ENCODE data around the gene ARHGAP22.

ARHGAP22 gene

DNA sequence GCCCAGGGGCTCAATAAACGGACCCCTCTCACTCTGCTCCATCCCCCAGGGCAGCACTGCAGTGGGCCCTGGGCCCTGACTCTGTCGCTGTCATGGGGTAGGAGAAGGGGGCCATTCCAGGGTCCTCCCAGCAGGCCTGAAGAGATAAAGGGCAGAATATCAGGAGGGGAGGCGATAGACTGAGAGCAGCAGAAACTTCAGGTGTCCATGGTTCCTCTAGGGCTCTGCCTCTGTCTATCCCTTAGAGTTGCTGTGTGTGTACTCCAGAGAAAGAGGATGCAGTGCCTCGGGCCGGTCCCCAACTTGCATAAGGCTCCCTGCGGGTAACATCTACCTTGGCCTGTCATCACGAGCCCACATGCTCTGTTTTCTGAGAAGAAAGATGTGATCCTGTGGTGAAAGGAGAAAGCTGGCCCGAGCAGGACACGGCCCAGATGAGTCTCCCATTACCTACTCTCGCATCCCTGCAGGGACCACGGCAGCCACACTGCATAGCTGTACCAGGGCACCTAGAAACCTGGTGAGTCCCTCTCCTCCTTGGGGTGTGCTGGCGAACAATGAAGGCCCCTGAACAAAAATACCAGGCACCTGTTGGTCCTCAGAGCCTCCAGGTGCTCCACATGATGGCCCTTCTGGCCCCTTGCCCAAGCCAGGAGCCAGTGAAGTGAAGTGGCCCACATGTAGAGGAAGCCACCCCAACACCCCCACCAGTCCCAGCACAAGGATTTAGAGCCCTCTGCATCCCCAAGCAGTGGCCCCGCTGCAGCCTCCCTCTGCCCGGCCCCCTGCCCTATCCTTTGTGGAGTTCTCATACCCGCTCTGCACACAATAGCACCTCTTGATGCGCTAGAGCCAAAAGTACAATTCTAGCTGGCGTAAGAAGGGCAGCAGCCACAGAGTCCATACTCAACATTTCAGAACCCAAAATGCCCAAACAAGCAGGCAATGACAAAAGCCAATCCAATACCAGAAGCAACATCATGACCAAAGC, 106.8 kb downstream of the ARHGAP22 start:
- no peak for DNase-seq (ENCODE audit: low read depth in 3 of 3)

DNA sequence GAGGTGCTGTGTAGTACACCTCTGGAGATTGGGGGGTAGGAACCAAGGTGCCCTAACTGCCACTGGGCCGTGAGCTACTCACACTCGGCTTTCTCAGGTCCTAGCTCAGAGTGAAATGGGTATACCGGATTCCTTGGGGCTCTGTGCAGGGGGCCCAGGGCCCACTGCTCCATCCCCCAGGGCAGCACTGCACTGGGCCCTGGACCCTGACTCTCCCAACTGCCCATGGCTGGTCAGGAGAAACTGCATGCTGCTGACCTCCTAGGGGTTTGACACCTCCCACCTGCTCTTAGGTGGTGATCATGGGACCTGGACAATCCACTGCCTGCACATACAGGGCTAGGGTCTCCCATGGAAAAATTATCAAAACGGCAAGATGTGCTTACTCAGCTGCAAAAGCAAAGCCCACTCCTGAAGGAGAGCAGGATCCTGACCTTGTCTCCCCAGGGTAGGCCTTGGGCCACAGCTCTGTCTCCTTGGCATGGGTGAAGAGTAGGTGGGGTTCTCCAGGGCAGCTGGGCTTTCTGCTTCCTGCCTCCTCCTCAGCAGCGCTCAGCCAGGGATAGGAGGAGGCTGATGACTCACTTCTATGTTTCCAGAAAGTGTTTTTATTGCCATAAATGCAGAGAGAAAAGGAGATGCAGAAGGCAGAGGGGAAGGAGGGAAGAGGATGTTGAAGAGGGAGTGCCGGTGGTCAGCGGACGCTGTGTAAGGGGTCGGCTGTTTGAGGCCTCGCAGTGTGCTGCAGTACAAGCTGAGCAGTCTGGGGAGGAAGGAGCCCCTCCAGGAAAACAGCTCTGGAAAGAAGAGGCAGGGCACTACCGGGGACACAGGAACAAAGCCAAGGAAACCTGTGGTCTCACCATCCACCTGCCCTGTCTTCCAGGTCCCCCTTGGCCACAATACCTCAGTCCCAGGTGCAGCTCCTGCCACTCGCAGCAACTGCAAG, 107.8 kb downstream of the ARHGAP22 start:
- DNase-seq (ENCODE audit: low read depth in 3 of 3), result no peak

DNA sequence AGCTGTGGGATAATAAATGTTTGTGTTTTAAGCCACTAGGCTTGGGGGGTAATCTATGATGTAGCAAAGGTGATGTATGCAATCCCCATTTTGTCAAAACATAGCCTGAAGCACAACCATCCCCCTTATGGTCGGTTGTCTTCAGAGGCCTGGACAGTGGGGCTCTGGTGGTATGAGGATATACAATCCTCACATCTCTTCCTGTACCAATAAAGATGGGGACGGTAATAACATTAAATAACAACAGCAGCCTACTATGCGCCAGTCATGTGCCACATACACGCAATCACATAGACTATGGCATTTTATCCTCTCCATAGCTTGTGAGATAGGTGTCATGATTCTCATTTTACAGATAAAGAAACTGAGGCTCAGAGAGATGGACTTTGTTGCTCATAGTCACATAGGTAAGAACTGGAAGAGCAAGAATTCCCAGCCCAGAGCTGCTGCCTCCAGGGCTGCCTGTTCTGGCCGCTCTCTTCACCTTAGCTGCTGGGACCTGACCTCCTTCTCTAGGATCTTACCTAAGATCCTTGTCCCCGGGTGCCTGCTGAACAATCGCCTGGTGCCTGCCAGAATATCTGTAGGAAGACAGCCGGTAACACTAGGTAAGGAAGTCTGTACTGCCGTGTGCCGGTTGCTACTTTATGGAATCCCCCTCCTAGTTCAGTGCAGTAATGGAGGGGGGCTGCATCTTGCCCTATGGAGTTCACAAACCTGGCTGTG, 108.6 kb downstream of the ARHGAP22 start:
- no peak for DNase-seq (ENCODE audit: low read depth in 3 of 3)

DNA sequence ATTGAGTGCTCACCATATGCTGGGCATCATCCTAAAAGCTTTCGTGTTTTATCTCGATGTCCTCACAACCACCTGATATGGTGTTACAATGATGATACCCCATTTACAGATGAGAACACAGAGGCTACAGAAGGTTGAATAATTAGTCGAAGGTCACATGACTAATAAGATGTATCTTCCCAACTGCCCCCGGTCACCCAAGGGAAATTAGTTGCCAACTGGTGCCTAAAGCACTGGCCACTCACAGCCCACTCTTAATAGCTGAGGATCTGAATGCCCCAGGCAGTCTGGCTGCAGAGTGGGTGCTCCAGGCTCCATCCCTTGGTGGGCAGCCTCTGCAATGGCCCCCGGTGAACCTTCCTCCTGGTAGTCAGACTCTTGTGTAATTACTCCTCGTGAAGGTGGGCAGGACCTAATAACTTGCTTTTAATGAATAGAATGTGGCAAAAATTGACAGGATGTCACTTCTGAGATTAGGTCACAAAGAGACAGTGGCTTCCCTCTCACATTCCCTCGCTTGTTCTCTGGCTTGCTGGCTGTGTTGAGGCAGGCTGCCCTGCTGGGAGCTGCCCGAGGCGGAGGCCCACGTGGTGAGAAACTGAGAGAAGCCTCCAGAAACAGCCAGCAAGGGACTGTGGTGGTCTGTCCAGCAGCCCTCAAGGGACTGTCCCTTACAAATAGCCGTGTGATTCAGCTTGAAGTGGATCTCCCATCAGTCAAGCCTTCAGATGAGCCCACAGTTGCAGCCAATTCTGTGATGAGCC, 109.4 kb downstream of the ARHGAP22 start:
- DNase-seq (ENCODE audit: low read depth in 3 of 3), result no peak

GRCh38 chr10:48494611-48495010, 110.3 kb downstream of the ARHGAP22 start:
- no peak for DNase-seq (ENCODE audit: low read depth in 3 of 3)

- DNase-seq (ENCODE audit: low read depth in 3 of 3), result no peak
Measured at GRCh38 chr10:48494073-48494472, 110.8 kb downstream of the ARHGAP22 start.

GRCh38 chr10:48493083-48493871, 111.6 kb downstream of the ARHGAP22 start:
- no peak for DNase-seq (ENCODE audit: low read depth in 3 of 3)

DNA sequence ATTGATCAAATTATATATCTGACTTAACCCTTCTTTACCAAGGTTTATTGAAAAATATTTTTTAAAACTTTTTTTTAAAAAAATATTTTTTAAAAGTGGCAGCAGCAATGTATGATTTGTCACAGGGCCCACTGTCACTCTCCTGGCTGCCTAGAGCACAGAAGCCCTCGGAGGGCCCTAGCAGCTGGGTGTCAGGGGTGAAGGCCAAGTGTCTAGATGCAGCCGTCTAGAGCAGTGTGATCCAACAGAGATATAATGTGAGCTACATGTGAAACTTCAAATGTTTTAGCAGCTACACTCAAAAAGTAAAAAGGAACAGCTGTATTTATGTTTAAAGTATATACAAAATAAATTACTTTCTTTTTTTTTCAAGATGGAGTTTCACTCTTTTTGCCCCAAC, 112.7 kb downstream of the ARHGAP22 start:
- DNase-seq (ENCODE audit: low read depth in 3 of 3), result no peak

- DNase-seq (ENCODE audit: low read depth in 3 of 3), result no peak
Measured at GRCh38 chr10:48491392-48492139, 113.3 kb downstream of the ARHGAP22 start.

DNA sequence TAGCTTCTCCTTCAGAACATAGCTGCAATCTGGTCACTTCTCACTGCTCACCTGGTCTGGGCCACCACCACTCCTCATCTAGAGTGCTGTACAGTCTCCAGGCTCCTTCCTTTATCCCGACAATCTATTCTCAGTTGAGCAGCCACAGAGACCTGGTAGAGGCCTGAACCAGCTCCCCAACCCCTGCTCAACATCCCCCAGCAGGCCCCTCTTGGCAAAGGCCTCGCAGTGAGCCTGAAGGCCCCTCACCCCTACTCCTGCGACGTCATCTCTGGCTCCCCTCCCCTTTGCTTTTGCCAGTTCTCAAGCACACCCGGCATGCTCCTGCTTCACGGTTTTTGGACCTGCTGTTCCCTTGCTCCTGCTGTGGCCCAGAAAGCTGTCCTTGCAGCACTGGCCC, 113.9 kb downstream of the ARHGAP22 start:
- no peak for DNase-seq (ENCODE audit: low read depth in 3 of 3)

- no peak for DNase-seq (ENCODE audit: low read depth in 3 of 3)
Measured at GRCh38 chr10:48490571-48490940, 114.3 kb downstream of the ARHGAP22 start.

GRCh38 chr10:48489099-48489498, 115.8 kb downstream of the ARHGAP22 start:
- no peak for DNase-seq (ENCODE audit: low read depth in 3 of 3)

- DNase-seq (ENCODE audit: low read depth in 3 of 3), result no peak
Measured at GRCh38 chr10:48487244-48487643, 117.6 kb downstream of the ARHGAP22 start.

GRCh38 chr10:48485711-48486110, 119.2 kb downstream of the ARHGAP22 start:
- no peak for DNase-seq (ENCODE audit: low read depth in 3 of 3)

- no peak for DNase-seq (ENCODE audit: low read depth in 3 of 3)
Measured at GRCh38 chr10:48484911-48485310, 120.0 kb downstream of the ARHGAP22 start.

GRCh38 chr10:48482207-48482606, 122.7 kb downstream of the ARHGAP22 start:
- no peak for DNase-seq (ENCODE audit: low read depth in 3 of 3)

DNA sequence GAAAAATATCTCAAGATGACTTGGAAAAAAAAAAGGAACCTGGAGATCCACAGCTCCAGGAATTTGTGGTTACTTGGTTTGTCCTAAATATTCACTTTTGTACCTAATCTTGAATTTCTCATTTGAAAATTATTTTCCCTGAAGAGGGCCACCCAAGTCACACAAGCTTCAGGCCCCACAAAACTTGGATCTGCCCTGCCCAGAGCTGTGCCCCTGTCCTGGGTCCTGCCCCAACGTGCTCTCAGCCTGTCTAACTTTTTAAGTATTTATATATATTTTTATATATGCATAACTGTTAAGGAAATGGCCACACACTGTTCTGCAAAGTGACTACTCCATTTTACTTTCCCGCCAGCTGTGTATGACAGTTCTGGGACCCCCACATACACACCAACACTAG, 123.5 kb downstream of the ARHGAP22 start:
- no peak for DNase-seq (ENCODE audit: low read depth in 3 of 3)

DNA sequence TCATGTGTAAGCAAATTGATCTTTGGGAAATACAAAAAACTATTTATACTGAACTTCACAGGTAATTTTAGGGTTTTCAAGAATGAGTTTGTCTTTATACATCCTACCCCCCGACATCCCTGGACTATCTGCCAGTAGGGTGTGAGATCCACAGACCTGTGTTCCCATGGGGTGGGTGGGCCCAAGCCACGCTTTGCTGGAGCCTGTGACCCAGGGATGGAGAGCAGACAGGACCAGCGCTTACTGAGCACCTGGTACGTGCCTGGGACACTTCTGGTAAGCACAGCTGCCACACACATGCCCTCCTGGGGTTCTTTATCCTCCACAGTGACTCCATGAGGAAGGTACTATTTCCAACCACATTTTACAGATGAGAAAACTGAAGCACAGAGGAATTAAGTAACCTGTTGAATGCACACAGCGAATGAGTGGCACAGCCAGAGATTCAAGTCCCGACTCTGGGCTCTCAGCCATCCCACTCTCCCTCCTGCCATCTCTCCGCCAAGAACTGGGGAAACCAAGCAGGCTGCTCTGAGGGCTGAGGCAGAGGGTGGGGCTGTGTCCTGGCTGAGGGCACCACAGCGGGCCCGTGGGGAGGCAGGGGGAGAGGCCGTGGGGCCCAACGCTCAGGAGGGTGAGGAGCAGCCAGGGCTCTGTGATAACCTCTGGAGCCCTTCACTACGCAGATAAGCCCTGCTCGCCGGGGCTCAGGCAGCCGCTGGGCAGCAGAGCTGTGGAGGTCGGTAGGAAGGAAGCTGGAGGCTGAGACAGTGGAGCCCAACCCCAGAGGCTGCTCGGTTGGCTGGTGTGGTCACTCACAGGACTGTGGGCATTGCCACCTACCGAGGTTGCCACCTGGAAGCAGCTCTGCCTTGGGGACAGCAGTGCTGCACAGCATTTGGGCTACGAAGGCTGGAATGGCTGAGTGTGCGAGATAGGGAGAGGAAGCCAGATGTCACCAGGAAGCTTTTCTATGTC, 124.2 kb downstream of the ARHGAP22 start:
- no peak for DNase-seq (ENCODE audit: low read depth in 3 of 3)
